Fibroblast of skin of scalp (primary cell): ENCODE results near the gene FOXF2.

Experiments used
- DNase-seq: peaks from one replicate; pipeline ENCODE4 v3.0.0-alpha.2; 2013

The FOXF2 gene

GRCh38 chr6:1412901-1413300 is 23.5 kb downstream of the FOXF2 start:
- DNase-seq, result no peak

- DNase-seq, result no peak
These were observed 26.2 kb downstream of the FOXF2 start for GRCh38 chr6:1415416-1416063.

GRCh38 chr6:1416191-1416760 is 26.9 kb downstream of the FOXF2 start:
- DNase-seq, result no peak

GRCh38 chr6:1416820-1417219 is 27.4 kb downstream of the FOXF2 start:
- DNase-seq, result no peak

GRCh38 chr6:1417718-1418117 is 28.3 kb downstream of the FOXF2 start:
- DNase-seq, result no peak

- DNase-seq, result no peak
These were observed 29.3 kb downstream of the FOXF2 start for GRCh38 chr6:1418471-1419191.

- no peak for DNase-seq
These were observed 31.0 kb downstream of the FOXF2 start for GRCh38 chr6:1420382-1420781.

- DNase-seq, result no peak
These were observed 32.9 kb downstream of the FOXF2 start for GRCh38 chr6:1422290-1422689.

- DNase-seq, result no peak
These were observed 34.2 kb downstream of the FOXF2 start for GRCh38 chr6:1423578-1423977.

GRCh38 chr6:1424306-1424927 is 35.0 kb downstream of the FOXF2 start:
- DNase-seq, result peak; percentile 52

GRCh38 chr6:1426416-1426815 is 37.0 kb downstream of the FOXF2 start:
- no peak for DNase-seq

- DNase-seq, result no peak
These were observed 46.4 kb downstream of the FOXF2 start for GRCh38 chr6:1435806-1436205.

GRCh38 chr6:1436334-1437306 is 47.2 kb downstream of the FOXF2 start:
- peak; percentile 69 for DNase-seq

- DNase-seq, result no peak
These were observed 48.4 kb downstream of the FOXF2 start for GRCh38 chr6:1437553-1438406.

- DNase-seq, result no peak
These were observed 49.1 kb downstream of the FOXF2 start for GRCh38 chr6:1438471-1438881.

GRCh38 chr6:1439349-1439748 is 50.0 kb downstream of the FOXF2 start:
- DNase-seq, result no peak

GRCh38 chr6:1442929-1443328 is 53.6 kb downstream of the FOXF2 start:
- no peak for DNase-seq
